PC-9 (cell line): Measurements from ENCODE around the gene TIGD7. TPM values are rescaled to one million over a fixed set of nuclear protein-coding genes. Genes with fewer than 3 reads are reported as not detected.

Experiments used
- BruUV-seq: library from RNA; stranded (reverse); fragments of 400-500 nt; replicated peaks from 2 replicates; lab custom pipeline; 2021; lab: Mats Ljungman, UMichigan
- CTCF ChIA-PET: fragments of 300-600 bp; sonication (Branson Sonifier 250); formaldehyde crosslinking; loops from one replicate; lab custom pipeline; 2022; ENCODE audit warnings: antibody characterized with exemption; lab: Charles Lee
- POLR2A ChIA-PET: fragments of 300-600 bp; sonication (Branson Sonifier 250); formaldehyde crosslinking; loops from one replicate; lab custom pipeline; 2022; ENCODE audit warnings: antibody characterized with exemption; ENCODE audit not compliant: unreplicated experiment; lab: Charles Lee
- DNase-seq, 2 experiments: peaks; one replicate each; pipeline versions ENCODE4 v3.0.0 to v3.0.0-alpha.2; 2015 to 2022; ENCODE audit warnings: mixed read lengths in 1 of 2
- H2AFZ ChIP-seq: fragments of 200-600 bp; sonication (generic); 2 replicates; pipeline ENCODE4 v1.8.1; 2017; ENCODE audit warnings: antibody characterized with exemption
- H3F3A ChIP-seq: fragments of 200-600 bp; sonication (generic); 2 replicates; pipeline ENCODE4 v1.8.1; 2017; ENCODE audit warnings: antibody characterized with exemption, mild to moderate bottlenecking, low read depth; ENCODE audit not compliant: insufficient read depth
- H3K27ac ChIP-seq: fragments of 200-600 bp; sonication (generic); 2 replicates; pipeline ENCODE4 v1.6.1; 2016; ENCODE audit warnings: mixed run types
- H3K27me3 ChIP-seq: fragments of 200-600 bp; sonication (generic); 2 replicates; pipeline ENCODE4 v1.6.1; 2016; ENCODE audit warnings: low read depth, mixed run types; ENCODE audit not compliant: insufficient read depth
- H3K36me3 ChIP-seq: fragments of 200-600 bp; sonication (generic); 2 replicates; pipeline ENCODE4 v1.6.1; 2016; ENCODE audit warnings: low read depth, mixed run types
- H3K4me1 ChIP-seq: fragments of 200-600 bp; sonication (generic); replicated peaks from 2 replicates; pipeline ENCODE4 v1.6.1; 2016; ENCODE audit warnings: mixed run types; ENCODE audit not compliant: insufficient read depth
- H3K4me2 ChIP-seq: fragments of 200-600 bp; sonication (generic); 2 replicates; pipeline ENCODE4 v1.6.1; 2017; ENCODE audit warnings: mixed run types
- H3K4me3 ChIP-seq: fragments of 200-600 bp; sonication (generic); 2 replicates; pipeline ENCODE4 v1.6.1; 2016; ENCODE audit warnings: mixed run types
- H3K79me2 ChIP-seq: fragments of 200-600 bp; sonication (generic); 2 replicates; pipeline ENCODE4 v1.6.1; 2017; ENCODE audit warnings: low read depth, mixed run types
- H3K9me2 ChIP-seq: fragments of 200-600 bp; sonication (generic); 2 replicates; pipeline ENCODE4 v1.8.1; 2017; ENCODE audit warnings: mild to moderate bottlenecking; ENCODE audit not compliant: insufficient read depth
- H3K9me3 ChIP-seq: fragments of 200-600 bp; sonication (generic); 2 replicates; pipeline ENCODE4 v1.8.1; 2016; ENCODE audit warnings: low read depth; ENCODE audit not compliant: insufficient read depth
- H4K20me1 ChIP-seq: fragments of 200-600 bp; sonication (generic); 2 replicates; pipeline ENCODE4 v1.8.1; 2017; ENCODE audit not compliant: insufficient read depth
- CTCF ChIP-seq: fragments of 200-600 bp; sonication (generic); conservative IDR thresholded peaks from 2 replicates; pipeline ENCODE4 v1.6.1; 2017; ENCODE audit warnings: mixed run types, antibody characterized with exemption, mild to moderate bottlenecking, moderate library complexity
- EZH2 ChIP-seq: fragments of 200-600 bp; sonication (generic); IDR thresholded peaks from 2 replicates; pipeline ENCODE4 v1.8.0; 2017; ENCODE audit warnings: antibody characterized with exemption, low read depth
- intact Hi-C: fragments of 100-400 bp; cut with micrococcal nuclease; formaldehyde crosslinking; loops from one replicate; pipeline ENCODE4 v1.10.0; 2022; ENCODE audit not compliant: unreplicated experiment
- total RNA-seq: library from RNA; stranded (reverse); gene quantifications from 2 replicates; pipeline ENCODE4 v1.2.3, GENCODE V29; 2021

Gene TIGD7
- total RNA-seq, 1 experiment from 2014 or later: 8.7 TPM

GRCh38 chr16:3283543-3284447 lies 21.4 kb downstream of the TIGD7 start:
- Histone ChIP-seq H3K36me3 (peaks cover 43% of the 10 kb centered on the region), H4K20me1 (no peaks in the 10 kb centered on the region), H3K79me2 (peaks cover 53% of the 10 kb centered on the region), H3K27me3 (no peaks in the 10 kb centered on the region), H3K4me2 (peak overlapping the region; percentile 90), H2AFZ (peak overlapping the region; percentile 74), H3K27ac (peak overlapping the region; percentile 97), H3K4me1 (peaks cover 18% of the 10 kb centered on the region), H3F3A (peaks cover 8% of the 10 kb centered on the region; the same call in 1 of the 2 replicates), H3K9me2 (no peaks in the 10 kb centered on the region), H3K9me3 (peaks cover 26% of the 10 kb centered on the region), H3K4me3 (peak overlapping the region; percentile 63)
- BruUV-seq: TSS peak; percentile 31
- DNase-seq: no peak
- intact Hi-C loops: loop anchor here (1.0 to 2.0 kb wide), 4 partner anchors 49 to 217 kb away; partner anchors contain the start of genes CLUAP1, ZNF174, ZNF200 and ZSCAN32
- TF ChIP-seq CTCF: no peak
- POLR2A ChIA-PET: interaction anchor here (0.7 kb wide), 2 partner anchors 20 to 149 kb away, joined by 3 to 5 read pairs; partner anchors contain the start of gene ZNF213
- CTCF ChIA-PET: interaction anchor here (0.6 kb wide), 2 partner anchors 109 to 320 kb away, joined by 3 to 11 read pairs; no protein-coding TSS in a partner anchor

GRCh38 chr16:3282730-3283542 lies 22.3 kb downstream of the TIGD7 start, which contains the start of gene ZNF263:
ZNF263 (plus strand) TSS chr16:3283491; CDS start chr16:3283819, 328 bp downstream.
- Histone ChIP-seq H4K20me1 (no peaks in the 10 kb centered on the region), H3K4me1 (peaks cover 18% of the 10 kb centered on the region), H3K79me2 (peaks cover 45% of the 10 kb centered on the region), H3F3A (peaks cover 8% of the 10 kb centered on the region; the same call in 1 of the 2 replicates), H3K9me2 (no peaks in the 10 kb centered on the region), H2AFZ (peak within 1 kb of the TSS; percentile 90), H3K4me3 (peak within 1 kb of the TSS; percentile 63), H3K4me2 (peak within 1 kb of the TSS; percentile 90), H3K27ac (peak within 1 kb of the TSS; percentile 97), H3K9me3 (peaks cover 17% of the 10 kb centered on the region), H3K36me3 (peaks cover 35% of the 10 kb centered on the region), H3K27me3 (no peaks in the 10 kb centered on the region)
- ChIA-PET CTCF (interaction anchor here (0.6 kb wide), 2 partner anchors 108 to 321 kb away, joined by 3 to 11 read pairs; no protein-coding TSS in a partner anchor), POLR2A (interaction anchor here (0.5 to 0.7 kb wide), 7 partner anchors 15 to 830 kb away, joined by 4 to 26 read pairs (median 10); partner anchors contain the start of gene ZNF213)
- TSS peak; percentile 71 for BruUV-seq
- intact Hi-C loops: loop anchor here (1.0 to 2.0 kb wide), 5 partner anchors 19 to 218 kb away; partner anchors contain the start of genes CLUAP1, ZNF174, ZNF200 and ZSCAN32
- TF ChIP-seq CTCF: no peak
- no peak for TF ChIP-seq EZH2
- peak; percentile 93 to 97 for DNase-seq
